Measurements from ENCODE around the gene UBL4B.

Gene UBL4B

GRCh38 chr1:110106013-110106941 is 6.0 kb upstream of the UBL4B start:
- H3K36me3 ChIP-seq (ENCODE audit: control insufficient read depth, low read length), result no peaks in the 10 kb centered on the region
- no peaks in the 10 kb centered on the region for H3F3A ChIP-seq (ENCODE audit: control insufficient read depth, insufficient read depth)
- H4K20me1 ChIP-seq (ENCODE audit: control insufficient read depth, insufficient read depth, low read depth, low read length), result no peaks in the 10 kb centered on the region
- H3K4me2 ChIP-seq (ENCODE audit: low read length), result no peak overlapping the region
- TF ChIP-seq CTCF (IDR thresholded peaks at IDR 0.05; ENCODE audit: low read depth, low read length, poor library complexity, severe bottlenecking), result peak; percentile 93
- no peak for TF ChIP-seq EZH2phosphoT487 (IDR thresholded peaks at IDR 0.05; ENCODE audit: borderline replicate concordance, low read length)
- no peaks in the 10 kb centered on the region for H3K9me3 ChIP-seq (ENCODE audit: control insufficient read depth, insufficient read depth, low read length)
- H3K27ac ChIP-seq (ENCODE audit: low read depth, low read length), result no peak overlapping the region
- H3K4me3 ChIP-seq (ENCODE audit: low read length), result no peak overlapping the region
- peaks cover 15% of the 10 kb centered on the region for H3K4me1 ChIP-seq (ENCODE audit: control insufficient read depth, low read length)
- H3K27me3 ChIP-seq (ENCODE audit: control insufficient read depth, low read length), result peaks cover 25% of the 10 kb centered on the region
- no peaks in the 10 kb centered on the region for H3K9me2 ChIP-seq (replicated peaks; ENCODE audit: control insufficient read depth, low read length)
- H3K79me2 ChIP-seq (ENCODE audit: control insufficient read depth, low read length), result no peaks in the 10 kb centered on the region

- Histone ChIP-seq H3K4me2 (ENCODE audit: low read length) (no peak overlapping the region), H3K4me1 (ENCODE audit: control insufficient read depth, low read length) (peaks cover under 1% of the 10 kb centered on the region)
- TF ChIP-seq CTCF (IDR thresholded peaks at IDR 0.05; ENCODE audit: low read depth, low read length, poor library complexity, severe bottlenecking), result no peak
- TF ChIP-seq EZH2phosphoT487 (IDR thresholded peaks at IDR 0.05; ENCODE audit: borderline replicate concordance, low read length), result no peak
Observed at GRCh38 chr1:110107867-110108469, 4.3 kb upstream of the UBL4B start.

GRCh38 chr1:110111081-110111480 is 1.2 kb upstream of the UBL4B start:
- H3F3A ChIP-seq (ENCODE audit: control insufficient read depth, insufficient read depth), result no peaks in the 10 kb centered on the region
- H3K9me3 ChIP-seq (ENCODE audit: control insufficient read depth, insufficient read depth, low read length), result no peaks in the 10 kb centered on the region
- no peak overlapping the region for H3K4me2 ChIP-seq (ENCODE audit: low read length)
- no peaks in the 10 kb centered on the region for H4K20me1 ChIP-seq (ENCODE audit: control insufficient read depth, insufficient read depth, low read depth, low read length)
- no peak overlapping the region for H3K4me3 ChIP-seq (ENCODE audit: low read length)
- H3K36me3 ChIP-seq (ENCODE audit: control insufficient read depth, low read length), result no peaks in the 10 kb centered on the region
- H3K27me3 ChIP-seq (ENCODE audit: control insufficient read depth, low read length), result peaks cover 58% of the 10 kb centered on the region
- no peaks in the 10 kb centered on the region for H3K9me2 ChIP-seq (replicated peaks; ENCODE audit: control insufficient read depth, low read length)
- no peak for TF ChIP-seq CTCF (IDR thresholded peaks at IDR 0.05; ENCODE audit: low read depth, low read length, poor library complexity, severe bottlenecking)
- no peak for TF ChIP-seq EZH2phosphoT487 (IDR thresholded peaks at IDR 0.05; ENCODE audit: borderline replicate concordance, low read length)
- no peaks in the 10 kb centered on the region for H3K79me2 ChIP-seq (ENCODE audit: control insufficient read depth, low read length)
- no peak overlapping the region for H3K27ac ChIP-seq (ENCODE audit: low read depth, low read length)
- H3K4me1 ChIP-seq (ENCODE audit: control insufficient read depth, low read length), result no peaks in the 10 kb centered on the region

More at GRCh38 chr1:110107867-110108469, 4.3 kb upstream of the UBL4B start:
- H3K36me3 ChIP-seq (ENCODE audit: control insufficient read depth, low read length), result no peaks in the 10 kb centered on the region
- no peaks in the 10 kb centered on the region for H3K9me2 ChIP-seq (replicated peaks; ENCODE audit: control insufficient read depth, low read length)
- no peaks in the 10 kb centered on the region for H3K9me3 ChIP-seq (ENCODE audit: control insufficient read depth, insufficient read depth, low read length)
- H3K4me3 ChIP-seq (ENCODE audit: low read length), result no peak overlapping the region
- H4K20me1 ChIP-seq (ENCODE audit: control insufficient read depth, insufficient read depth, low read depth, low read length), result no peaks in the 10 kb centered on the region
- no peak overlapping the region for H3K27ac ChIP-seq (ENCODE audit: low read depth, low read length)
- peaks cover 32% of the 10 kb centered on the region for H3K27me3 ChIP-seq (ENCODE audit: control insufficient read depth, low read length)
- no peaks in the 10 kb centered on the region for H3F3A ChIP-seq (ENCODE audit: control insufficient read depth, insufficient read depth)
- H3K79me2 ChIP-seq (ENCODE audit: control insufficient read depth, low read length), result no peaks in the 10 kb centered on the region

Measured in DOHH2 (cell line).